HAP-1 (cell line): ENCODE measurements around the gene CEL.
"Not testable (repeated sequence)": the region's sequence is repeated elsewhere in the genome, so short reads cannot be mapped to it uniquely, and the experiment has no call there.

ENCODE experiments used
- DNase-seq, 2 experiments: peaks; one replicate each; pipeline ENCODE4 v3.0.0-alpha.2; 2016 to 2020; ENCODE audit warnings: low spot score in 2 of 2
- H3K27me3 ChIP-seq: fragments of 250-450 bp; sonication (Bioruptor Pico); 2 replicates; pipeline ENCODE4 v1.5.1; 2020; ENCODE audit warnings: low read depth, mild to moderate bottlenecking, moderate library complexity
- H3K36me3 ChIP-seq: fragments of 250-450 bp; sonication (Bioruptor Pico); replicated peaks from 2 replicates; pipeline ENCODE4 v1.5.1; 2020; ENCODE audit warnings: mild to moderate bottlenecking
- H3K4me1 ChIP-seq: fragments of 250-450 bp; sonication (Bioruptor Pico); 2 replicates; pipeline ENCODE4 v1.5.1; 2020; ENCODE audit warnings: mild to moderate bottlenecking
- H3K4me3 ChIP-seq: fragments of 250-450 bp; sonication (Bioruptor Pico); 2 replicates; pipeline ENCODE4 v1.5.1; 2020; ENCODE audit warnings: mild to moderate bottlenecking, moderate library complexity
- H3K9me3 ChIP-seq: fragments of 250-450 bp; sonication (Bioruptor Pico); 2 replicates; pipeline ENCODE4 v1.5.1; 2020; ENCODE audit warnings: mild to moderate bottlenecking, moderate library complexity
- in situ Hi-C: fragments of 300-500 bp; cut with MboI; formaldehyde crosslinking; loops from 3 replicates; pipeline ENCODE4 v1.14.3; 2020; ENCODE audit warnings: low sequenced_read_pairs, inconsistent platforms, mixed read lengths

CEL gene

DNA sequence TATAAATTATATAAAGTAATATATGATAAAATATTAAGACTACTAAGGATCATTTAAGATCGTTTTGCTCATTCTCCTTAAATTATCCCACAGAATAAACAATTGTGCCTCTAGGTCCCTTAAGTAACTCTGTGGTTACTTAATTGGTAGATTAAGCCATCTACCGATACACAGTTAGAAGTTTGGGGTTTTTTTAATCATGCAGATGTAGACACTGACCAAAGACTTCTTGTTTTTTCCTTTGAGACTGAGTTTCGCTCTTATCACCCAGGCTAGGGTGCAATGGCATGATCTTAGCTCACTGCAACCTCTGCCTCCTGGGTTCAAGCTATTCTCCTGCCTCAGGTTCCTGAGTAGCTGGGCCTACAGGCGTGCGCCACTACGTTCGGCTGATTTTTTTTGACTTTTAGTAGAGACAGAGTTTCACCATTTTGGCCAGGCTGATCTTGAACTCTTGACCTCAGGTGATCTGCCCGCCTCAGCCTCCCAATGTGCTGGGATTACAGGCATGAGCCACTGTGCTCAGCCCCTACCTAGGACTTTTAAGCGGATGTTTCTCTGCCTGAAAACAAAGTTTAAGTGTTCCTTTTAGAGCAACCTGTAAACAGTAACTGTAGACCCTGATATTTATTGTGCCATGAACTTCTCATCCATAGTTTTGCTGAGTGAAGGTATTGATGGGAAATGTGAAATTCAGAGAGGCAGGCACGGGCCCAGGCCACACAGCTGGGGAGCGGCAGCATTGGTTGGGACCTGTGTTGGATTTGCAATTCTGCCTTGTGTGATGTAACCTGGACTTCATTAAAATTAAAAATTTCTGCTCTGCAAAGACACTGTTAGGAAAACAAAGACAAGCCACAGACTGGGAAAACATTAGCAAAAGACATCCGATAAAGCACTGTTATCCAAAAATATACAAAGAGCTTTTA lies 11.6 kb downstream of the CEL start:
- in situ Hi-C loops, result no loop called here

DNA sequence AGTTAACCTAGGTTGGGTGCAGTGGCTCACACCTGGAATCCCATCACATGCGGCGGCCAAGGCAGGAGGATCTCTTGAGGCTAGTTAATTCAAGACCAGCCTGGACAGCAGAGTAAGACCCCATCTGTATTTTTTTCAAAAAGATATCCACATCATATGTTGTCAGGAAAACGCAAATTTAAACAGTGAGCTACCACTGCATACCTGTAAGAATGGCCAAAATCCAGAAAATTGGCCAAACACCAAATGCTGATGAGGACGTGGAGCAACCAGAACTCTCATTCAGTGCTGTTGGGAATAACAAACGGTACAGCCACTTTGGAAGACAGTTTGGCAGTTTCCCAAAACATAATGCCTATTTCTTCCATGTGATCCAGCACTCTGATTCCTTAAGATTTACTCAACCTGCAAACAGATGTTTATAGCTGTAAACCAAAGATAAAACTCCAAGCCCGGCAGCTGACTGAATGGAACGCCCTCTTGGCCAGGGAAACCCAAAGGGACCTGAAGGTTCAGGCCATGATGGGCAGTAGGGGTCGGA lies 12.4 kb downstream of the CEL start:
- no peak for DNase-seq

More for the DNA sequence above, 11.6 kb downstream of the CEL start:
- Histone ChIP-seq H3K4me1 (no peaks in the 10 kb centered on the region), H3K27me3 (0 out of 2 replicates have a peak, but pooled peaks cover 3% of the 10 kb centered on the region), H3K9me3 (no peaks in the 10 kb centered on the region), H3K4me3 (no peak overlapping the region), H3K36me3 (no peaks in the 10 kb centered on the region)
- DNase-seq, result no peak

DNA sequence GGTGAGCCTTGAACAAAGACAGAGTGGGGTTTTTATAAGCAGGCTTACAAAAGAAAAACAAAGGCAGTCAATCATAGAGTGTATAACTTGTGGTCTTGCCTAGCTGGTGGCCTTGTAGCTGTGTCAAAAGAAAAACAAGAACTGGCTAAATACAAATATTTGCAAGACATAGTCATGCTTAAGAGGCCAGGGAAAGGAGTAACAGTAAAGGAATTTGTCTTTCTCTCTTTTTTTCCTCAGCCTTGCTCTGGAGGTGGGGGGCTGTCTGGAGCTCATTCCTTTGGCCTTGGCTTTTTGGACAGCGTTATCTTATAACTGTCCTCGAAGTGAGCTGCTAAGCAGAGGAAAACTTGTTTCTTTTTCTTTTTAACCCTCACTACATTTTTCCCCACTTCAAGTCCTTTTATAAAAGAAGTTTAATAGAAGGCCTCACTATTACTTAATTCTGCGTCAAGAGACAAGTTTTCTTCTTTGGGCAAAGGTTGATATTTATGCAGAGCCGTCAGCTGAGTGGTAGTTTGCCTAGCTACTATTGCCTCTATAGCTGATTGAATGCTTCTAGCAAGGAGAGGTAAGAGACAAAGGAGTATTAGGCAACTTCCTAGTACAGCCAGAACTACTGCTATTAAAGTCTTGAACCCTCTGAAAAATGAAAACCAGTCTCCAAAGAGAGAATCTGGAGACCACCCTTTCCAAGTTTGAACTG lies 14.3 kb downstream of the CEL start:
- H3K27me3 ChIP-seq, result peaks cover 6% of the 10 kb centered on the region; the same call in 1 of the 2 replicates
- no peaks in the 10 kb centered on the region for H3K9me3 ChIP-seq
- H3K4me1 ChIP-seq, result no peaks in the 10 kb centered on the region
- H3K4me3 ChIP-seq, result no peak overlapping the region
- H3K36me3 ChIP-seq, result no peaks in the 10 kb centered on the region
- DNase-seq, result no peak
- in situ Hi-C loops, result no loop called here

More for the DNA sequence above, 12.4 kb downstream of the CEL start:
- no peaks in the 10 kb centered on the region for H3K9me3 ChIP-seq
- H3K4me3 ChIP-seq, result no peak overlapping the region
- H3K27me3 ChIP-seq, result 0 out of 2 replicates have a peak, but pooled peaks cover 3% of the 10 kb centered on the region
- no peaks in the 10 kb centered on the region for H3K36me3 ChIP-seq
- H3K4me1 ChIP-seq, result no peaks in the 10 kb centered on the region
- in situ Hi-C loops, result no loop called here

DNA sequence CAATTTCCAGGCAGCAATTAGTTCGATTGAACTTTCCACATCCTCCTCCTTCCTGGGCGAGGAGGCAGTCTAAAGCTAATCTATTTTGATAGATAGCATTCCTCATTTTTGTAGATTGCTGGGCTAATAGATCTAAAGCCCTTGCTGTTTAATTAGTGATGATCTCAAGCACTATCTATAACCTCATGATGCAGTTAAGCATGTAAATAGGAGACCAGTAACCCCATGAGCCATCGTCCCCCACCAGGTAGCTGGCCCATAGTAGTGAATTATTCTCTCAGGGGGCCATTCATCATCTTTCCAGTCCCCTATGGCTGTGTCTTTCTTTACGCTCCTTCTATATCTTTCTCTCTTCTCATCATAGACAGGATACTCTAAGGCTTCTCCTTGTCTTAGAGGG lies 14.9 kb downstream of the CEL start:
- Histone ChIP-seq H3K27me3 (peaks cover 6% of the 10 kb centered on the region; the same call in 1 of the 2 replicates), H3K36me3 (no peaks in the 10 kb centered on the region), H3K9me3 (no peaks in the 10 kb centered on the region), H3K4me3 (no peak overlapping the region), H3K4me1 (no peaks in the 10 kb centered on the region)
- DNase-seq, result no peak
- in situ Hi-C loops, result no loop called here

DNA sequence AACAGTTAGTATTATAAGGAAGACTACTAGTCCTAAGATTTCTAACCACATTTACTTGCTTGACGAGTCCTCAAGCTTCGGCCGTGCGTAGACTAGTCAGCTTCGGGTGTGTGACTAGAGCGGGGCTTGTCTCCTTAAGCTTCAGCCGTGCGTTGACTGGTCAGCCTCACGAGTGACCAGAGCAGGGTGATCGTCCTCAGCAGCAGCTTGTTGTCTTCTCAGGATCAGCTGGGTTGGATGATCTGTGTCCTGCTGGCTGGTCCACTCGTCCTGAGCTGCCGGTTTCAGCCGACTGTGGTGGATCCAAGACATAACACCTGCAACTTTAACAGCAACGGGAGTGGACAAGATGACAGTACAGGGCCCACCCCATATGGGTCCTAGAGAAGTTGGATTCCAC lies 16.7 kb downstream of the CEL start:
- Histone ChIP-seq H3K4me3 (no peak overlapping the region), H3K4me1 (no peaks in the 10 kb centered on the region), H3K9me3 (no peaks in the 10 kb centered on the region), H3K27me3 (peaks cover 6% of the 10 kb centered on the region; the same call in 1 of the 2 replicates), H3K36me3 (no peaks in the 10 kb centered on the region)
- in situ Hi-C loops, result no loop called here
- DNase-seq, result no peak

DNA sequence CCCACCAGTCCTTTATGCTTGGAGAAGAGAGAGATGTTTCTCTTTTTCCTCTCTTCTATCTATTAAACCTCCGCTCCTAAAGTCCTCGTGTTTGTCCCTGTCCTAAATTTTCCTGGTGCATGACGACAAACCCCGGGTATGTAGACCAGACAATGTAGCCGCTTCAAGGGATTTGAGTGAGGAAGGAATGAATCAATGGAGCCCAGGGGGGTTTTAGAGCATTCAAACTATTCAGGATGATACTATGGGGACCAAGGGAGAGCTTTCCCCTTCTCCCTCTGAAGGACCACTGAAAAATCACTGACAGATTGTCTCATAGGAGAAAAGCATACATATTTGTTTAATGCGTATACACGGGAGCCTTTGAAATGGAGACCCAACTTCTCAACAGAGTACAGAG lies 18.4 kb downstream of the CEL start:
- DNase-seq, result no peak
- Histone ChIP-seq H3K4me1 (no peaks in the 10 kb centered on the region), H3K9me3 (no peaks in the 10 kb centered on the region), H3K4me3 (no peak overlapping the region), H3K36me3 (no peaks in the 10 kb centered on the region), H3K27me3 (peaks cover 3% of the 10 kb centered on the region; the same call in 1 of the 2 replicates)
- in situ Hi-C loops, result no loop called here

DNA sequence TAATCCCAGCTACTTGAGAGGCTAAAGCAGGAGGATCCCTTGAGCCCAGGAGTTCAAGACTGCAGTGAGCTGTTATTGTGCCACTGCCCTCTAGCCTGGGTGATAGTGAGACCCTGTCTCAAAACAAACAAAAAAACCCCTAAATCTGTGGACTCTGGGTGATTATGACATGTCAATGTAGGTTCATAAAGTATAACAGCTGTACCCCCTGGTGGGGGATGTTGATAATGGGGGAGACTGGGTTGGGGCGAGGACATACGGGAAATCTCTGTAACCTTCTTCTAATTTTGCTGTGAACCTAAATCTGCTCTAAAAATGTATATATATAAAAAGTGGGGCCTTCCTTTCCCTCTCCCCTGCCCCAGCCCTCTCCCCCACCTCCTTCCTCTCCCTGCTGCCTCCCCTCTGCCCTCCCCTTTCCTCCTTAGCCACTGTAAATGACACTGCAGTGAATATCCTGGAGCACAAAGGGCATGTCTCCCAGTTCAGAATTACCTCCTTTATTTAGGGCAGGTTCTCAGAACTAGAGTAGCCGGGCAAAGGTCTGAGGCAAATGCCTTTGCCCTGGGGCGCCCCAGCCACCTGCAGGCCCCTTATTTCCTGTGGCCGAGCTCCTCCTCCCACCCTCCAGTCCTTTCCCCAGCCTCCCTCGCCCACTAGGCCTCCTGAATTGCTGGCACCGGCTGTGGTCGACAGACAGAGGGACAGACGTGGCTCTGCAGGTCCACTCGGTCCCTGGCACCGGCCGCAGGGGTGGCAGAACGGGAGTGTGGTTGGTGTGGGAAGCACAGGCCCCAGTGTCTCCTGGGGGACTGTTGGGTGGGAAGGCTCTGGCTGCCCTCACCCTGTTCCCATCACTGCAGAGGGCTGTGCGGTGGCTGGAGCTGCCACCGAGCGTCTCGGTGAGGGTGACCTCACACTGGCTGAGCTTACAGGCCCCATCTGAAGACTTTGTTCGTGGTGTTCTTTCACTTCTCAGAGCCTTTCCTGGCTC lies 19.3 kb downstream of the CEL start:
- H3K27me3 ChIP-seq, H3K36me3 ChIP-seq, DNase-seq, H3K4me3 ChIP-seq, H3K4me1 ChIP-seq, in situ Hi-C loops, H3K9me3 ChIP-seq: not testable (repeated sequence)

DNA sequence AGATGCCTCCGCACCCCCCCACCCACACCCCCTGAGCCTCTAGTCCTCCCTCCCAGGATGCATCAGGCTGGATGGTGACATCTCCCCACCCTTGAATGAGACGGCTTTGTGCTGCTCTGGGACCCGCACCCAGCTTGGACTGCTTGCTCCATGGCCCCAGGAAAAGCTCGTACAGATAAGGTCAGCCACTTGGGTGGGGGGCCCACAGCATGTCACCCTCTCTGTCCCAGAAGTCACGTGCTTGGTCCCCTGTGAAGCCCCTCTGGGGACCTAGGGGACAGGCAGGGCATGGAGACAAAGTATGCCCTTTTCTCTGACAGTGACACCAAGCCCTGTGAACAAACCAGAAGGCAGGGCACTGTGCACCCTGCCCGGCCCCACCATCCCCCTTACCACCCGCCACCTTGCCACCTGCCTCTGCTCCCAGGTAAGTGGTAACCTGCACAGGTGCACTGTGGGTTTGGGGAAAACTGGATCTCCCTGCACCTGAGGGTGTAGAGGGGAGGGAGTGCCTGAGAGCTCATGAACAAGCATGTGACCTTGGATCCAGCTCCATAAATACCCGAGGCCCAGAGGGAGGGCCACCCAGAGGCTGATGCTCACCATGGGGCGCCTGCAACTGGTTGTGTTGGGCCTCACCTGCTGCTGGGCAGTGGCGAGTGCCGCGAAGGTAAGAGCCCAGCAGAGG lies 20.3 kb downstream of the CEL start:
- H3K4me3 ChIP-seq, H3K36me3 ChIP-seq, DNase-seq, in situ Hi-C loops, H3K27me3 ChIP-seq, H3K4me1 ChIP-seq, H3K9me3 ChIP-seq: not testable (repeated sequence)

DNA sequence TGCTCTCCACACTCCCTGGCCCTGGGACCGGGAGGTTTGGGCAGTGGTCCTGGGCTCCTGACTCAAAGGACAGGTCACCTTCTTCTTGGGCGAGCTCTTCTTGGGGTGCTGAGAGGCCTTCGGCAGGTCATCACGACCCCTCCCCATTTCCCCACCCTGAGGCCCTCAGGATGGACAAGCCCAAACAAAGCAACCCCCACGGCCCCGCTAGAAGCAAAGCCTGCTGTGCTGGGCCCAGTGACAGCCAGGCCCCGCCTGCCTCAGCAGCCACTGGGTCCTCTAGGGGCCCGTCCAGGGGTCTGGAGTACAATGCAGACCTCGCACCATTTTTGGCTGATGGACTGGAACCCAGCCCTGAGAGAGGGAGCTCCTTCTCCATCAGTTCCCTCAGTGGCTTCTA lies 21.9 kb downstream of the CEL start:
- DNase-seq, in situ Hi-C loops, H3K27me3 ChIP-seq, H3K36me3 ChIP-seq, H3K4me1 ChIP-seq, H3K9me3 ChIP-seq, H3K4me3 ChIP-seq: not testable (repeated sequence)

DNA sequence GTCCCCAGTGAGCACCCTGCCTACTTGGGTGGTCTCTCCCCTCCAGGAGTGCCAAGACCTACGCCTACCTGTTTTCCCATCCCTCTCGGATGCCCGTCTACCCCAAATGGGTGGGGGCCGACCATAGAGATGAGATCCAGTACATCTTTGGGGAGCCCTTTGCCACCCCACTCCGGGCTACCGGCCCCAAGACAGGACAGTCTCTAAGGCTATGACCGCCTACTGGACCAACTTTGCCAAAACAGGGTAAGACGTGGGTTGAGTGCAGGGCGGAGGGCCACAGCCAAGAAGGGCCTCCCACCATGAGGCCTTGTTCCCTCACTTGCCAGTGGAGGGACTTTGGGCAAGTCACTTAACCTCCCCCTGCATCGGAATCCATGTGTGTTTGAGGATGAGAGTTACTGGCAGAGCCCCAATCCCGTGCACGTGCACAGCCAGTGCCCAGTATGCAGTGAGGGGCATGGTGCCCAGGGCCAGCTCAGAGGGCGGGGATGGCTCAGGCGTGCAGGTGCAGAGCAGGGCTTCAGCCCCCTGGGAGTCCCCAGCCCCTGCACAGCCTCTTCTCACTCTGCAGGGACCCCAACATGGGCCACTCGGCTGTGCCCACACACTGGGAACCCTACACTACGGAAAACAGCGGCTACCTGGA lies 24.6 kb downstream of the CEL start:
- DNase-seq, H3K27me3 ChIP-seq, H3K36me3 ChIP-seq, H3K4me1 ChIP-seq, in situ Hi-C loops, H3K4me3 ChIP-seq, H3K9me3 ChIP-seq: not testable (repeated sequence)

DNA sequence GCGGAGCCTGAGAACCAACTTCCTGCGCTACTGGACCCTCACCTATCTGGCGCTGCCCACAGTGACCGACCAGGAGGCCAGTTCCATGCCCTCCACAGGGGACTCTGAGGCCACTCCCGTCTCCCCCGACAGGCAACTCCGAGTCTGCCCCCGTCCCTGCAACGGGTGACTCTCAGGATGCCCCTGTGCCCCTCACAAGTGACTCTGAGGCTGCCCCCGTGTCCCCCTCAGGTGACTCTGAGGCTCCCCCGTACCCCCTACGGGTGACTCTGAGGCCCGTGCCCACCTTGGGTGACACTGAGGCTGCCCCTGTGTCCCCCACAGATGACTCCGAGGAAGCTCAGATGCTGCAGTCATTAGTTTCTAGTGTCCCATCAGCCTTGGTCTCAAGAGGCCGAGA lies 25.1 kb downstream of the CEL start:
- Histone ChIP-seq H3K27me3 (no peaks in the 10 kb centered on the region), H3K36me3 (no peaks in the 10 kb centered on the region), H3K9me3 (no peaks in the 10 kb centered on the region), H3K4me1 (no peaks in the 10 kb centered on the region), H3K4me3 (no peak overlapping the region)
- in situ Hi-C loops, result no loop called here
- DNase-seq, result no peak

DNA sequence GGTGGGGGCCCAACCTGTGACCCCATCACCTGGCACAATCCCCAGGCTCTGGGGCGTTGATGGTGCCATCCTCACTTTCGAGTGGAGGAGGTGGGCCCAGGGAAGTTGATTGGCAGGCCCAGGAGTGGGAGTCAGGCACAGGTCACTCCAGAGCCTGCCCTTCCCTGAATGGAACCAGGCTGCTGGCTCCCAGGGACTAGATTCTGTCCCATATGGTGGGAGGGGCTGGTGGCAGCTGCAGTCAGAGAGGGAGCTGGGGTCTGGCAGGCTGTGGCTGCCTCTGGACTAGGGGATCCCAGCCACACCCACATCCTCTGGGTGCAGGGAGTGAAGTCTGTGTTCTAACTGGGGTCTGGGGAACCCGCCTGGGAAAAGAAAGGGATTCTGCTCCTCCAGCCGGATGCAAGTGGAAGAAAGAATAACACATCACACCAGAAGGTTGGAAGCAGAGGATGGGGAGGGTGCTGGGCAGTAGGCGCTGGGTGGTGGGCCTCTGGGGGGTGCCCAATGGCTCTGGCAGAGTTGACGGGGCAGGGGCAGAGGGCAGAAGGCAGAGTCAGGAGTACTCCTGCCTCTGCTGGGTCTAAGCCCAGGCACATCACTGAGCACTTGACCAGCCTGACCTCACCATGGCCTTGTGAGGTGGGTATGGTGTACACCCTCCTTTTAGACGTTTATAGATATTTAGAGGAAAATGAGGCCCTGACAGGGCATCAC lies 25.8 kb downstream of the CEL start:
- no peaks in the 10 kb centered on the region for H3K9me3 ChIP-seq
- in situ Hi-C loops, result no loop called here
- no peaks in the 10 kb centered on the region for H3K27me3 ChIP-seq
- DNase-seq, result no peak
- H3K4me1 ChIP-seq, result no peaks in the 10 kb centered on the region
- H3K36me3 ChIP-seq, result no peaks in the 10 kb centered on the region
- no peak overlapping the region for H3K4me3 ChIP-seq
